H1 (cell line): ENCODE data around the gene BCAS3. TPM values are rescaled to one million over a fixed set of nuclear protein-coding genes. Genes with fewer than 3 reads are reported as not detected.

Experiments
- CTCF ChIA-PET: fragments of 300-600 bp; sonication (Branson Sonifier 250); formaldehyde crosslinking; loops from one replicate; lab custom pipeline; 2021; ENCODE audit not compliant: partially characterized antibody; lab: Charles Lee
- POLR2A ChIA-PET: fragments of 300-600 bp; sonication (Branson Sonifier 250); formaldehyde crosslinking; loops from one replicate; lab custom pipeline; 2021; ENCODE audit warnings: inconsistent platforms; ENCODE audit not compliant: partially characterized antibody; lab: Charles Lee
- DNase-seq, 2 experiments: peaks; one replicate each; pipeline versions ENCODE4 v3.0.0 to v3.0.0-alpha.2; 2010 to 2022; ENCODE audit warnings: low spot score in 2 of 2, low read depth in 1 of 2, mixed read lengths in 1 of 2
- FAIRE-seq: peaks from 2 replicates; lab custom pipeline; 2011; peaks lifted over from hg19 to GRCh38; lab: Jason Lieb, UNC
- H2AFZ ChIP-seq: 2 replicates; pipeline ENCODE4 v1.8.1; 2012; ENCODE audit warnings: low read length, inconsistent platforms
- H2AK5ac ChIP-seq: 2 replicates; pipeline ENCODE4 v1.6.1; 2013; ENCODE audit warnings: low read depth, low read length
- H2BK120ac ChIP-seq: replicated peaks from 2 replicates; pipeline ENCODE3; 2013; ENCODE audit warnings: low read depth, low read length, inconsistent platforms
- H2BK12ac ChIP-seq: 2 replicates; pipeline ENCODE4 v1.6.1; 2013; ENCODE audit warnings: low read depth, low read length
- H2BK15ac ChIP-seq: 2 replicates; pipeline ENCODE4 v1.6.1; 2013; ENCODE audit warnings: low read length
- H2BK20ac ChIP-seq: 2 replicates; pipeline ENCODE4 v1.6.1; 2013; ENCODE audit warnings: low read length
- H2BK5ac ChIP-seq: 2 replicates; pipeline ENCODE4 v1.6.1; 2013; ENCODE audit warnings: low read depth, low read length
- H3K14ac ChIP-seq: 2 replicates; pipeline ENCODE4 v1.6.1; 2013; ENCODE audit warnings: inconsistent platforms; ENCODE audit not compliant: insufficient read length
- H3K18ac ChIP-seq: 2 replicates; pipeline ENCODE4 v1.6.1; 2013; ENCODE audit warnings: low read length; ENCODE audit errors: extremely low read depth
- H3K23ac ChIP-seq: 2 replicates; pipeline ENCODE4 v1.6.1; 2013; ENCODE audit warnings: inconsistent platforms; ENCODE audit not compliant: insufficient read length
- H3K23me2 ChIP-seq: 2 replicates; pipeline ENCODE4 v1.6.1; 2013; ENCODE audit warnings: low read depth, low read length
- H3K27ac ChIP-seq: 2 replicates; pipeline ENCODE4 v1.6.1; 2011; ENCODE audit warnings: low read depth, low read length, inconsistent platforms
- H3K27me3 ChIP-seq, 4 experiments: replicated peaks in 1 of 4; 1 replicate in 1 of 4; 2 replicates in 3 of 4; pipeline versions ENCODE4 v1.6.1 to v1.8.1; 2011 to 2013; ENCODE audit warnings: low read length in 3 of 4, mild to moderate bottlenecking in 3 of 4, inconsistent platforms in 2 of 4, mixed read lengths in 2 of 4, moderate library complexity in 1 of 4; ENCODE audit not compliant: control insufficient read depth in 3 of 4, insufficient read depth in 3 of 4; ENCODE audit errors: extremely low read depth in 1 of 4
- H3K36me3 ChIP-seq, 4 experiments: 2 replicates each; pipeline versions ENCODE4 v1.6.1 to v1.8.1; 2011 to 2013; ENCODE audit warnings: mild to moderate bottlenecking in 4 of 4, low read length in 3 of 4, moderate library complexity in 2 of 4, control low read depth in 1 of 4, inconsistent platforms in 1 of 4; ENCODE audit not compliant: insufficient read depth in 4 of 4, control insufficient read depth in 2 of 4
- H3K4ac ChIP-seq: replicated peaks from 2 replicates; pipeline ENCODE3; 2013; ENCODE audit warnings: low read length, low read depth, mixed read lengths, inconsistent platforms; ENCODE audit not compliant: insufficient read length
- H3K4me1 ChIP-seq, 4 experiments: replicated peaks in 1 of 4; 1 replicate in 1 of 4; 2 replicates in 3 of 4; pipeline versions ENCODE4 v1.6.1 to v1.8.1; 2011 to 2013; ENCODE audit warnings: low read length in 3 of 4, inconsistent platforms in 2 of 4, mixed read lengths in 1 of 4; ENCODE audit not compliant: insufficient read depth in 4 of 4, control insufficient read depth in 3 of 4
- H3K4me2 ChIP-seq, 2 experiments: 2 replicates each; pipeline versions ENCODE4 v1.6.1 to v1.8.1; 2011 to 2013; ENCODE audit warnings: low read depth in 2 of 2, low read length in 2 of 2, control low read depth in 1 of 2, inconsistent platforms in 1 of 2, mild to moderate bottlenecking in 1 of 2; ENCODE audit not compliant: insufficient read depth in 1 of 2
- H3K4me3 ChIP-seq, 4 experiments: fragments of 200-600, 300-600 bp in 1 of 4; sonication (generic), shearing (Covaris generic), sonication (Bioruptor Twin) in 1 of 4; 2 replicates each; pipeline versions ENCODE4 v1.5.1 to v1.8.1; 2011 to 2016; ENCODE audit warnings: low read length in 4 of 4, low read depth in 3 of 4, control low read depth in 2 of 4, inconsistent platforms in 2 of 4, mild to moderate bottlenecking in 2 of 4, mixed read lengths in 1 of 4, moderate library complexity in 1 of 4; ENCODE audit not compliant: insufficient read depth in 2 of 4; ENCODE audit errors: extremely low read depth in 1 of 4
- H3K56ac ChIP-seq: replicated peaks from 2 replicates; pipeline ENCODE3; 2013; ENCODE audit warnings: low read depth, mild to moderate bottlenecking, mixed read lengths, low read length, inconsistent platforms; ENCODE audit not compliant: insufficient read length
- H3K79me1 ChIP-seq: 2 replicates; pipeline ENCODE4 v1.6.1; 2013; ENCODE audit warnings: low read depth, low read length, control low read depth
- H3K79me2 ChIP-seq, 2 experiments: 2 replicates each; pipeline versions ENCODE4 v1.6.1 to v1.8.1; 2012 to 2013; ENCODE audit warnings: low read length in 2 of 2, mild to moderate bottlenecking in 2 of 2, inconsistent platforms in 1 of 2; ENCODE audit not compliant: insufficient read depth in 2 of 2, control insufficient read depth in 1 of 2
- H3K9ac ChIP-seq, 4 experiments: replicated peaks in 1 of 4; 1 replicate in 1 of 4; 2 replicates in 3 of 4; pipeline versions ENCODE4 v1.6.1 to v1.8.1; 2011 to 2013; ENCODE audit warnings: low read depth in 3 of 4, low read length in 3 of 4, control low read depth in 2 of 4, mild to moderate bottlenecking in 2 of 4, moderate library complexity in 2 of 4, inconsistent platforms in 1 of 4; ENCODE audit errors: extremely low read depth in 1 of 4
- H3K9me3 ChIP-seq, 2 experiments: 2 replicates each; pipeline versions ENCODE4 v1.6.1 to v1.8.1; 2012 to 2013; ENCODE audit warnings: mild to moderate bottlenecking in 2 of 2, moderate library complexity in 2 of 2, control low read depth in 1 of 2, inconsistent platforms in 1 of 2, low read depth in 1 of 2, low read length in 1 of 2, mixed read lengths in 1 of 2; ENCODE audit not compliant: insufficient read depth in 2 of 2
- H4K20me1 ChIP-seq, 2 experiments: replicated peaks in 1 of 2; 2 replicates each; pipeline versions ENCODE3 to v1.8.1; 2011 to 2013; ENCODE audit warnings: inconsistent platforms in 2 of 2, low read length in 2 of 2, mild to moderate bottlenecking in 1 of 2; ENCODE audit not compliant: insufficient read depth in 2 of 2, control insufficient read depth in 1 of 2
- H4K5ac ChIP-seq: 2 replicates; pipeline ENCODE4 v1.6.1; 2013; ENCODE audit warnings: low read length, low read depth, mixed read lengths, inconsistent platforms; ENCODE audit not compliant: insufficient read length
- H4K8ac ChIP-seq: 2 replicates; pipeline ENCODE4 v1.8.0; 2013; ENCODE audit warnings: mild to moderate bottlenecking, moderate library complexity, low read length, inconsistent platforms; ENCODE audit not compliant: insufficient read depth; ENCODE audit errors: extremely low read depth
- H4K91ac ChIP-seq: replicated peaks from 2 replicates; pipeline ENCODE3; 2013; ENCODE audit warnings: low read length, mixed read lengths, inconsistent platforms; ENCODE audit not compliant: insufficient read length
- ASH2L ChIP-seq: fragments of 200-600, 300-600 bp; sonication (generic); IDR thresholded peaks from one replicate; pipeline ENCODE4 v1.7.1; 2017; ENCODE audit warnings: low read length
- ATF2 ChIP-seq: IDR thresholded peaks from 2 replicates; pipeline ENCODE4 v1.6.1; 2012; ENCODE audit warnings: low read length, inconsistent platforms
- BCL11A ChIP-seq, 2 experiments: IDR thresholded peaks; one replicate each; pipeline ENCODE4 v1.6.1; 2011; ENCODE audit warnings: low read depth in 2 of 2, low read length in 2 of 2, mild to moderate bottlenecking in 2 of 2
- CHD2 ChIP-seq: IDR thresholded peaks from 2 replicates; pipeline ENCODE4 v1.6.1; 2012; ENCODE audit warnings: low read length, improper control_type of control experiment
- EGR1 ChIP-seq: IDR thresholded peaks from 2 replicates; pipeline ENCODE4 v1.6.1; 2011; ENCODE audit warnings: low read depth, low read length, borderline replicate concordance
- JUND ChIP-seq: IDR thresholded peaks from 2 replicates; pipeline ENCODE4 v1.6.1; 2011; ENCODE audit warnings: mild to moderate bottlenecking, improper control_type of control experiment, low read length
- POU5F1 ChIP-seq: IDR thresholded peaks from 2 replicates; pipeline ENCODE4 v1.6.1; 2011; ENCODE audit warnings: low read depth, mild to moderate bottlenecking, low read length, moderate library complexity
- RNF2 ChIP-seq: fragments of 200-900, 300-1000 bp; sonication (generic); IDR thresholded peaks from 2 replicates; pipeline ENCODE4 v1.7.1; 2016; ENCODE audit warnings: borderline replicate concordance, low read depth, mild to moderate bottlenecking, antibody characterized with exemption, low read length; ENCODE audit not compliant: poor library complexity, severe bottlenecking; ENCODE audit errors: missing control alignments
- SAP30 ChIP-seq: fragments of 300-600 bp; sonication (generic); IDR thresholded peaks from 2 replicates; pipeline ENCODE4 v1.7.1; 2012; ENCODE audit warnings: low read length, moderate library complexity, mild to moderate bottlenecking, inconsistent platforms; ENCODE audit not compliant: insufficient read depth, insufficient replicate concordance
- SIRT6 ChIP-seq: IDR thresholded peaks from one replicate; pipeline ENCODE4 v1.7.1; 2012; ENCODE audit warnings: low read length, inconsistent platforms
- SIX5 ChIP-seq: IDR thresholded peaks from 2 replicates; pipeline ENCODE4 v1.6.1; 2011; ENCODE audit warnings: mild to moderate bottlenecking, low read depth, low read length
- SRF ChIP-seq: IDR thresholded peaks from 2 replicates; pipeline ENCODE4 v1.6.1; 2011; ENCODE audit warnings: mild to moderate bottlenecking, low read depth, low read length, moderate library complexity
- ZNF274 ChIP-seq: IDR thresholded peaks from 2 replicates; pipeline ENCODE4 v1.7.0; 2012; ENCODE audit warnings: low read length, borderline replicate concordance; ENCODE audit errors: extremely low read depth
- WGBS, 2 experiments: shearing (Covaris generic) in 1 of 2; methylation state at CpG; one replicate each; pipeline versions ENCODE4 v1.1.6 to v1.1.7; 2013 to 2015; ENCODE audit warnings: low lambda C conversion rate in 2 of 2, mixed read lengths in 2 of 2, inconsistent platforms in 1 of 2, low coverage in 1 of 2, missing lambda C conversion rate in 1 of 2; ENCODE audit not compliant: insufficient replicate concordance in 2 of 2, insufficient coverage in 1 of 2, insufficient read length in 1 of 2; ENCODE audit errors: extremely low coverage in 1 of 2, missing lambda C conversion rate in 1 of 2; 5-methylcytosine and 5-hydroxymethylcytosine counted together
- polyA plus RNA-seq, 7 experiments: library from polyadenylated mRNA; depleted of rRNA in 3 of 7; stranded (reverse) in 5 of 7; unstranded in 2 of 7; fragments of >200 nt in 5 of 7; fragments of 200-250 nt in 2 of 7; gene quantifications; 1 replicate in 5 of 7; 2 replicates in 1 of 7; 4 replicates in 1 of 7; pipeline versions ENCODE4 v1.2.1 to v1.2.3, GENCODE V29; 2011 to 2013; ENCODE audit warnings: missing spikeins in 2 of 7, mixed read lengths in 2 of 7
- total RNA-seq: library from RNA; stranded (reverse); fragmentation: NEBNext Ultra II Directional; extraction: Animal tissue kit (Norgen Biotek cat#: 25700); gene quantifications from 2 replicates; pipeline ENCODE4 v1.2.1, GENCODE V29; 2021

The BCAS3 gene
- total and polyA plus RNA-seq, 2 of the 8 experiments (the other 6 are each of a cell fraction or from before 2014, with no cell fraction given), result 9.9 to 13.3 TPM

GRCh38 chr17:60646701-60647100 lies 30.9 kb upstream of the BCAS3 start:
- ChIA-PET CTCF (interaction anchor here (0.8 kb wide), 1 partner anchor 13 kb away, joined by 3 read pairs; no protein-coding TSS in a partner anchor), POLR2A (no interaction called here)
- H2BK20ac ChIP-seq, result no peak overlapping the region
- no peak overlapping the region for H3K4me2 ChIP-seq
- H2BK120ac ChIP-seq, result no peak overlapping the region
- no peak overlapping the region for H2AK5ac ChIP-seq
- peaks cover 0 to 13% of the 10 kb centered on the region in 2 experiments; a peak in 2 of 4 replicates for H3K79me2 ChIP-seq
- H3K56ac ChIP-seq, result no peak overlapping the region
- no peak overlapping the region for H2BK12ac ChIP-seq
- no peak overlapping the region for H3K27ac ChIP-seq
- H3K23me2 ChIP-seq, result no peaks in the 10 kb centered on the region
- no peaks in the 10 kb centered on the region for H3K4me1 ChIP-seq
- no peak overlapping the region for H2BK15ac ChIP-seq
- no peak overlapping the region for H4K5ac ChIP-seq
- H4K91ac ChIP-seq, result no peak overlapping the region
- no peaks in the 10 kb centered on the region for H4K20me1 ChIP-seq
- H3K14ac ChIP-seq, result no peak overlapping the region
- no peak overlapping the region for H3K9ac ChIP-seq
- no peaks in the 10 kb centered on the region; the same call in 1 of the 2 replicates for H3K79me1 ChIP-seq
- H3K18ac ChIP-seq, result no peak overlapping the region
- peaks cover 2 to 10% (median 7%) of the 10 kb centered on the region in 4 experiments; a peak in 6 of 8 replicates for H3K36me3 ChIP-seq
- no peak overlapping the region for H3K23ac ChIP-seq
- no peaks in the 10 kb centered on the region for H3K27me3 ChIP-seq
- H3K9me3 ChIP-seq, result no peaks in the 10 kb centered on the region
- 87% methylated on average over 3 of the region's 3 CpGs; no CpG with 5 or more reads in 1 of the 2 experiments for WGBS, 2 experiments
- FAIRE-seq, result no peak
- no peak overlapping the region for H4K8ac ChIP-seq
- H2AFZ ChIP-seq, result no peak overlapping the region
- H3K4me3 ChIP-seq, result no peak overlapping the region
- no peak for DNase-seq
- H2BK5ac ChIP-seq, result no peak overlapping the region
- no peak overlapping the region for H3K4ac ChIP-seq
- TF ChIP-seq POU5F1, result no peak
- TF ChIP-seq SAP30, result no peak
- no peak for TF ChIP-seq SIX5
- no peak for TF ChIP-seq EGR1
- no peak for TF ChIP-seq BCL11A (IDR thresholded peaks at IDR 0.05; ENCODE audit: low read depth in 2 of 2, low read length in 2 of 2)
- no peak for TF ChIP-seq CHD2
- TF ChIP-seq SIRT6, result no peak
- TF ChIP-seq ATF2, result no peak
- no peak for TF ChIP-seq JUND
- TF ChIP-seq ZNF274, result no peak
- no peak for TF ChIP-seq ASH2L
- no peak for TF ChIP-seq RNF2
- TF ChIP-seq SRF, result no peak
